NOMO-1 treated with DMSO at 0.1 percent for 48 hours (cell line): ENCODE results near the gene SCYL2.
"Not testable (repeated sequence)": the region's sequence is repeated elsewhere in the genome, so short reads cannot be mapped to it uniquely, and the experiment has no call there.

ENCODE experiments used
- DNase-seq: peaks from one replicate; lab custom pipeline; 2025; ENCODE audit not compliant: unreplicated experiment; lab: John Stamatoyannopoulos, UW

Gene SCYL2

GRCh38 chr12:100265107-100265506 is 1.9 kb upstream of the SCYL2 start:
- DNase-seq: not testable (repeated sequence)

GRCh38 chr12:100265732-100266584 is 1.0 kb upstream of the SCYL2 start:
- no peak for DNase-seq

- DNase-seq: no peak
These were observed 467 bp upstream of the SCYL2 start for GRCh38 chr12:100266585-100266834.

GRCh38 chr12:100267603-100268281 is 765 bp downstream of the SCYL2 start:
- peak; percentile 31 for DNase-seq

GRCh38 chr12:100268835-100269564 is 2.0 kb downstream of the SCYL2 start:
- DNase-seq: no peak

GRCh38 chr12:100273782-100274181 is 6.8 kb downstream of the SCYL2 start:
- no peak for DNase-seq

GRCh38 chr12:100274291-100274690 is 7.3 kb downstream of the SCYL2 start:
- DNase-seq: no peak

GRCh38 chr12:100279159-100279558 is 12.2 kb downstream of the SCYL2 start:
- no peak for DNase-seq

GRCh38 chr12:100279607-100280244 is 12.7 kb downstream of the SCYL2 start:
- DNase-seq: no peak

GRCh38 chr12:100284556-100284955 is 17.6 kb downstream of the SCYL2 start:
- not testable (repeated sequence) for DNase-seq

- no peak for DNase-seq
These were observed 22.1 kb downstream of the SCYL2 start for GRCh38 chr12:100289038-100289437.

GRCh38 chr12:100290016-100290415 is 23.0 kb downstream of the SCYL2 start:
- DNase-seq: no peak

- DNase-seq: no peak
These were observed 26.0 kb downstream of the SCYL2 start for GRCh38 chr12:100293017-100293416.

GRCh38 chr12:100294366-100294765 is 27.4 kb downstream of the SCYL2 start:
- not testable (repeated sequence) for DNase-seq

- DNase-seq: no peak
These were observed 29.0 kb downstream of the SCYL2 start for GRCh38 chr12:100295764-100296555.

GRCh38 chr12:100302081-100302480 is 35.1 kb downstream of the SCYL2 start:
- no peak for DNase-seq

- no peak for DNase-seq
These were observed 36.9 kb downstream of the SCYL2 start for GRCh38 chr12:100303831-100304230.

- DNase-seq: not testable (repeated sequence)
These were observed 37.4 kb downstream of the SCYL2 start for GRCh38 chr12:100304334-100304733.

- DNase-seq: not testable (repeated sequence)
These were observed 41.2 kb downstream of the SCYL2 start for GRCh38 chr12:100308138-100308537.

- DNase-seq: no peak
These were observed 44.3 kb downstream of the SCYL2 start for GRCh38 chr12:100311317-100311716.

- DNase-seq: no peak
These were observed 50.4 kb downstream of the SCYL2 start for GRCh38 chr12:100317371-100317770.
